Esophagus muscularis mucosa (tissue), 3 donors: ENCODE results near the gene DENND2D.

Experiments
- POLR2A ChIP-seq: fragments of 450-650 bp; IDR thresholded peaks from one replicate; pipeline ENCODE4 v1.6.1; 2017; ENCODE audit warnings: antibody characterized with exemption, moderate library complexity, mild to moderate bottlenecking, low read depth
- POLR2AphosphoS5 ChIP-seq, 2 donors: sonication (generic); formaldehyde crosslinking; IDR thresholded peaks; one replicate each; pipeline ENCODE4 v1.6.1; 2017; ENCODE audit warnings: antibody characterized with exemption in 2 of 2
- TF ChIP-seq, protein P1 (sequence below), 3 experiments: fragments of 200-600 bp in 2 of 3; fragments of 450-650 bp in 1 of 3; sonication (generic) in 2 of 3; IDR thresholded peaks; one replicate each; pipeline ENCODE4 v1.5.1; 2017 to 2019; ENCODE audit warnings: antibody characterized with exemption in 3 of 3, mild to moderate bottlenecking in 2 of 3, moderate library complexity in 1 of 3

DNA sequence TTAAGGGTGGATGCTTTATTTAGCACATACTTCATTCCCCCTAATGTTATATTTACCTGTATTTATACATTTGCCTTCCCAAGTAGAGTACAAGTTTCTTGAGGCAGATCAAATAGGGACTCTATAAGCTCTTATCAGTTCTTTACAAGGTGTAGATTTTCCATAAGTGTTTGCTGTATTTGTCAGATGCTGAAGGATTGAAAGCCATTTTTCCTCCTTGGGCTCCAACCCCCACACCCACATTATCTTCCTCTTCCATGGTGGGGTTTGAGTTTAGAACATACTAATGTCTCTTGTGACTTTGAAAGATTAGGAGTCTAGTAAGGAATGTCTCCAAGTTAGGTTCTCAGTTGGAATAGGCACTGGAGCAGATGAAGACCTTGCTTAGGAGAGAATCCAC lies 24.6 kb upstream of the DENND2D start:
- TF ChIP-seq, protein P1, sequence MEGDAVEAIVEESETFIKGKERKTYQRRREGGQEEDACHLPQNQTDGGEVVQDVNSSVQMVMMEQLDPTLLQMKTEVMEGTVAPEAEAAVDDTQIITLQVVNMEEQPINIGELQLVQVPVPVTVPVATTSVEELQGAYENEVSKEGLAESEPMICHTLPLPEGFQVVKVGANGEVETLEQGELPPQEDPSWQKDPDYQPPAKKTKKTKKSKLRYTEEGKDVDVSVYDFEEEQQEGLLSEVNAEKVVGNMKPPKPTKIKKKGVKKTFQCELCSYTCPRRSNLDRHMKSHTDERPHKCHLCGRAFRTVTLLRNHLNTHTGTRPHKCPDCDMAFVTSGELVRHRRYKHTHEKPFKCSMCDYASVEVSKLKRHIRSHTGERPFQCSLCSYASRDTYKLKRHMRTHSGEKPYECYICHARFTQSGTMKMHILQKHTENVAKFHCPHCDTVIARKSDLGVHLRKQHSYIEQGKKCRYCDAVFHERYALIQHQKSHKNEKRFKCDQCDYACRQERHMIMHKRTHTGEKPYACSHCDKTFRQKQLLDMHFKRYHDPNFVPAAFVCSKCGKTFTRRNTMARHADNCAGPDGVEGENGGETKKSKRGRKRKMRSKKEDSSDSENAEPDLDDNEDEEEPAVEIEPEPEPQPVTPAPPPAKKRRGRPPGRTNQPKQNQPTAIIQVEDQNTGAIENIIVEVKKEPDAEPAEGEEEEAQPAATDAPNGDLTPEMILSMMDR (IDR thresholded peaks at IDR 0.05), result no peak
- TF ChIP-seq POLR2A (no peak), POLR2AphosphoS5 (IDR thresholded peaks at IDR 0.05) (no peak)
